CD4-positive, alpha-beta memory T cell (primary cell): Measurements from ENCODE around the gene DEDD2. TPM values are rescaled to one million over a fixed set of nuclear protein-coding genes. Genes with fewer than 3 reads are reported as not detected.
A peak's percentile ranks its signal among the peaks of the same experiment; 100 is the strongest.

ENCODE experiments used
- CTCF ChIA-PET: fragments of 350-600 bp; sonication (Branson Sonifier 250); formaldehyde crosslinking; loops from one replicate; lab custom pipeline; 2021; ENCODE audit warnings: inconsistent platforms; ENCODE audit not compliant: partially characterized antibody; lab: Charles Lee
- POLR2A ChIA-PET: fragments of 350-600 bp; sonication (Branson Sonifier 250); formaldehyde crosslinking; loops from one replicate; lab custom pipeline; 2021; ENCODE audit not compliant: partially characterized antibody; lab: Charles Lee
- DNase-seq, 5 donors: peaks; one replicate each; pipeline versions ENCODE4 v3.0.0 to v3.0.0-alpha.2; 2020 to 2022; ENCODE audit warnings: mixed read lengths in 1 of 5
- H3K27ac ChIP-seq: one replicate; pipeline ENCODE4 v1.7.0; 2013; ENCODE audit warnings: low read depth, low read length
- H3K27me3 ChIP-seq: 2 replicates; pipeline ENCODE4 v1.7.0; 2013; ENCODE audit warnings: mild to moderate bottlenecking, low read length, moderate library complexity; ENCODE audit not compliant: insufficient read depth
- H3K36me3 ChIP-seq: 2 replicates; pipeline ENCODE4 v1.7.0; 2013; ENCODE audit warnings: mild to moderate bottlenecking, low read length, moderate library complexity; ENCODE audit not compliant: insufficient read depth
- H3K4me1 ChIP-seq: 2 replicates; pipeline ENCODE4 v1.7.0; 2013; ENCODE audit warnings: mild to moderate bottlenecking, low read length, moderate library complexity; ENCODE audit not compliant: insufficient read depth
- H3K4me3 ChIP-seq, 2 donors: one replicate each; pipeline ENCODE4 v1.7.0; 2013; ENCODE audit warnings: low read length in 2 of 2, mild to moderate bottlenecking in 1 of 2
- H3K9me3 ChIP-seq, 2 donors: one replicate each; pipeline ENCODE4 v1.7.0; 2013; ENCODE audit warnings: low read length in 2 of 2, control low read depth in 1 of 2; ENCODE audit not compliant: control insufficient read depth in 1 of 2
- H3K27ac Mint-ChIP-seq, 7 donors: one replicate each; pipeline ENCODE4 v1.8.0; 2020 to 2021; ENCODE audit warnings: mixed read lengths in 7 of 7, mild to moderate bottlenecking in 6 of 7, inconsistent platforms in 3 of 7, moderate library complexity in 3 of 7
- H3K27me3 Mint-ChIP-seq, 2 donors: one replicate each; pipeline ENCODE4 v1.8.0; 2020 to 2021; ENCODE audit warnings: mixed read lengths in 2 of 2
- H3K36me3 Mint-ChIP-seq, 2 donors: one replicate each; pipeline ENCODE4 v1.8.0; 2020 to 2021; ENCODE audit warnings: mixed read lengths in 2 of 2, inconsistent platforms in 1 of 2, mild to moderate bottlenecking in 1 of 2
- H3K4me1 Mint-ChIP-seq, 4 donors: one replicate each; pipeline ENCODE4 v1.8.0; 2020 to 2021; ENCODE audit warnings: mixed read lengths in 4 of 4, mild to moderate bottlenecking in 1 of 4
- H3K4me3 Mint-ChIP-seq, 8 donors: one replicate each; pipeline ENCODE4 v1.8.0; 2020 to 2021; ENCODE audit warnings: mixed read lengths in 8 of 8, mild to moderate bottlenecking in 7 of 8, moderate library complexity in 6 of 8, inconsistent platforms in 3 of 8
- H3K9me3 Mint-ChIP-seq, 8 donors: one replicate each; pipeline ENCODE4 v1.8.0; 2020 to 2021; ENCODE audit warnings: mixed read lengths in 8 of 8, mild to moderate bottlenecking in 5 of 8, inconsistent platforms in 3 of 8, moderate library complexity in 1 of 8
- intact Hi-C: fragments of 100-400 bp; cut with micrococcal nuclease; formaldehyde crosslinking; loops from one replicate; pipeline ENCODE4 v1.15.1; 2023
- polyA plus RNA-seq, 2 donors: library from polyadenylated mRNA; unstranded; fragments of 300-500 nt; fragmentation: Illumina TruSeq; gene quantifications; one replicate each; pipeline ENCODE4 v1.2.3, GENCODE V29; 2021
- total RNA-seq, 2 experiments: library from RNA; stranded (reverse); gene quantifications; one replicate each; pipeline ENCODE4 v1.2.3, GENCODE V29; 2021

The DEDD2 gene
- total and polyA plus RNA-seq, 4 experiments from 2014 or later, result 68.4 to 162 (median 106) TPM

GRCh38 chr19:42170715-42171114, 46.8 kb downstream of the DEDD2 start:
- no peaks in the 10 kb centered on the region for H3K9me3 Mint-ChIP-seq
- intact Hi-C loops, result no loop called here
- H3K36me3 Mint-ChIP-seq, result no peaks in the 10 kb centered on the region
- ChIA-PET POLR2A (no interaction called here), CTCF (no interaction called here)
- peaks cover under 1 to 16% (median 4%) of the 10 kb centered on the region in 4 donors for H3K4me1 Mint-ChIP-seq
- Histone ChIP-seq H3K27ac (no peak overlapping the region), H3K4me1 (peaks cover 7% of the 10 kb centered on the region), H3K36me3 (no peaks in the 10 kb centered on the region), H3K27me3 (peaks cover 11% of the 10 kb centered on the region), H3K9me3 (no peaks in the 10 kb centered on the region), H3K4me3 (no peak overlapping the region)
- DNase-seq, result no peak
- no peak overlapping the region for H3K27ac Mint-ChIP-seq
- peaks cover 0 to 7% of the 10 kb centered on the region in 2 donors for H3K27me3 Mint-ChIP-seq
- no peak overlapping the region for H3K4me3 Mint-ChIP-seq

GRCh38 chr19:42169486-42170413, 47.7 kb downstream of the DEDD2 start:
- ChIA-PET POLR2A (no interaction called here), CTCF (no interaction called here)
- no peaks in the 10 kb centered on the region for H3K36me3 ChIP-seq
- peaks cover 0 to 7% (median 0%) of the 10 kb centered on the region in 4 donors for H3K4me1 Mint-ChIP-seq
- H3K27ac ChIP-seq, result no peak overlapping the region
- no peaks in the 10 kb centered on the region for H3K9me3 Mint-ChIP-seq
- peaks cover 0 to 2% of the 10 kb centered on the region in 2 donors for H3K27me3 Mint-ChIP-seq
- DNase-seq, result no peak
- H3K4me3 ChIP-seq, result no peak overlapping the region
- H3K36me3 Mint-ChIP-seq, result no peaks in the 10 kb centered on the region
- H3K27ac Mint-ChIP-seq, result peak overlapping the region in 1 of 7 donors; percentile 20
- peaks cover 5% of the 10 kb centered on the region for H3K27me3 ChIP-seq
- no peak overlapping the region for H3K4me3 Mint-ChIP-seq
- H3K4me1 ChIP-seq, result no peaks in the 10 kb centered on the region
- intact Hi-C loops, result no loop called here
- no peaks in the 10 kb centered on the region for H3K9me3 ChIP-seq

GRCh38 chr19:42168206-42168605, 49.3 kb downstream of the DEDD2 start:
- intact Hi-C loops, result no loop called here
- no peaks in the 10 kb centered on the region for H3K27me3 Mint-ChIP-seq
- Histone ChIP-seq H3K27me3 (no peaks in the 10 kb centered on the region), H3K4me1 (no peaks in the 10 kb centered on the region), H3K9me3 (no peaks in the 10 kb centered on the region), H3K36me3 (no peaks in the 10 kb centered on the region), H3K27ac (no peak overlapping the region), H3K4me3 (no peak overlapping the region)
- ChIA-PET POLR2A (no interaction called here), CTCF (interaction anchor here (0.7 kb wide), 1 partner anchor 13 kb away, joined by 3 read pairs; no protein-coding TSS in a partner anchor)
- H3K36me3 Mint-ChIP-seq, result no peaks in the 10 kb centered on the region
- no peaks in the 10 kb centered on the region for H3K9me3 Mint-ChIP-seq
- peak overlapping the region in 1 of 7 donors; percentile 81 for H3K27ac Mint-ChIP-seq
- no peaks in the 10 kb centered on the region for H3K4me1 Mint-ChIP-seq
- no peak for DNase-seq
- no peak overlapping the region for H3K4me3 Mint-ChIP-seq

GRCh38 chr19:42166316-42166715, 51.2 kb downstream of the DEDD2 start:
- intact Hi-C loops, result no loop called here
- CTCF ChIA-PET, result interaction anchor here (1.8 kb wide), 1 partner anchor 58 kb away, joined by 5 read pairs; no protein-coding TSS in a partner anchor
- H3K4me3 ChIP-seq, result no peak overlapping the region
- H3K27me3 Mint-ChIP-seq, result no peaks in the 10 kb centered on the region
- H3K27ac Mint-ChIP-seq, result peak overlapping the region in 1 of 7 donors; percentile 25
- no peaks in the 10 kb centered on the region for H3K9me3 Mint-ChIP-seq
- no peak for DNase-seq
- H3K4me1 Mint-ChIP-seq, result no peaks in the 10 kb centered on the region
- no peaks in the 10 kb centered on the region for H3K4me1 ChIP-seq
- no peak overlapping the region for H3K4me3 Mint-ChIP-seq
- no peaks in the 10 kb centered on the region for H3K36me3 Mint-ChIP-seq
- no peak overlapping the region for H3K27ac ChIP-seq
- no peaks in the 10 kb centered on the region for H3K36me3 ChIP-seq
- H3K9me3 ChIP-seq, result no peaks in the 10 kb centered on the region
- H3K27me3 ChIP-seq, result no peaks in the 10 kb centered on the region
- POLR2A ChIA-PET, result interaction anchor here (1.1 kb wide), 1 partner anchor 14 kb away, joined by 4 read pairs; no protein-coding TSS in a partner anchor

GRCh38 chr19:42165146-42165545, 52.3 kb downstream of the DEDD2 start:
- H3K4me3 ChIP-seq, result no peak overlapping the region
- ChIA-PET CTCF (interaction anchor here (1.5 kb wide), 1 partner anchor 18 kb away, joined by 3 read pairs; no protein-coding TSS in a partner anchor), POLR2A (interaction anchor here (1.1 kb wide), 1 partner anchor 12 kb away, joined by 4 read pairs; no protein-coding TSS in a partner anchor)
- no peak overlapping the region for H3K4me3 Mint-ChIP-seq
- no peaks in the 10 kb centered on the region for H3K9me3 ChIP-seq
- no peaks in the 10 kb centered on the region for H3K36me3 ChIP-seq
- no peak for DNase-seq
- no peaks in the 10 kb centered on the region for H3K4me1 Mint-ChIP-seq
- no peaks in the 10 kb centered on the region for H3K36me3 Mint-ChIP-seq
- H3K4me1 ChIP-seq, result no peaks in the 10 kb centered on the region
- no peaks in the 10 kb centered on the region for H3K27me3 Mint-ChIP-seq
- no peaks in the 10 kb centered on the region for H3K9me3 Mint-ChIP-seq
- no peak overlapping the region for H3K27ac ChIP-seq
- peak overlapping the region in 1 of 7 donors; percentile 3 for H3K27ac Mint-ChIP-seq
- no peaks in the 10 kb centered on the region for H3K27me3 ChIP-seq
- intact Hi-C loops, result no loop called here

GRCh38 chr19:42161616-42162263, 55.7 kb downstream of the DEDD2 start:
- no peaks in the 10 kb centered on the region for H3K4me1 Mint-ChIP-seq
- no peak overlapping the region for H3K4me3 Mint-ChIP-seq
- peak overlapping the region in 1 of 7 donors; percentile 30 for H3K27ac Mint-ChIP-seq
- H3K36me3 Mint-ChIP-seq, result no peaks in the 10 kb centered on the region
- ChIA-PET POLR2A (no interaction called here), CTCF (no interaction called here)
- Histone ChIP-seq H3K36me3 (no peaks in the 10 kb centered on the region), H3K27ac (no peak overlapping the region), H3K27me3 (no peaks in the 10 kb centered on the region), H3K4me3 (no peak overlapping the region), H3K9me3 (no peaks in the 10 kb centered on the region), H3K4me1 (no peaks in the 10 kb centered on the region)
- intact Hi-C loops, result no loop called here
- no peak for DNase-seq
- no peaks in the 10 kb centered on the region for H3K9me3 Mint-ChIP-seq
- H3K27me3 Mint-ChIP-seq, result no peaks in the 10 kb centered on the region

GRCh38 chr19:42159942-42160341, 57.5 kb downstream of the DEDD2 start:
- no peak overlapping the region for H3K4me3 ChIP-seq
- H3K4me1 ChIP-seq, result peaks cover 4% of the 10 kb centered on the region
- CTCF ChIA-PET, result interaction anchor here (0.8 kb wide), 1 partner anchor 25 kb away, joined by 3 read pairs; no protein-coding TSS in a partner anchor
- no peaks in the 10 kb centered on the region for H3K9me3 ChIP-seq
- no peaks in the 10 kb centered on the region for H3K27me3 ChIP-seq
- intact Hi-C loops, result no loop called here
- no peak overlapping the region for H3K27ac ChIP-seq
- no peaks in the 10 kb centered on the region for H3K27me3 Mint-ChIP-seq
- no peak for DNase-seq
- no peaks in the 10 kb centered on the region for H3K36me3 ChIP-seq
- POLR2A ChIA-PET, result no interaction called here
- peaks cover 0 to 3% of the 10 kb centered on the region in 2 donors for H3K36me3 Mint-ChIP-seq
- H3K4me1 Mint-ChIP-seq, result peaks cover 4 to 9% (median 7%) of the 10 kb centered on the region in 4 donors
- H3K27ac Mint-ChIP-seq, result no peak overlapping the region
- peaks cover 0 to 1% (median 0%) of the 10 kb centered on the region in 8 donors for H3K9me3 Mint-ChIP-seq
- H3K4me3 Mint-ChIP-seq, result no peak overlapping the region
